CD14-positive monocyte (primary cell): ENCODE measurements around the gene GLS. TPM values are rescaled to one million over a fixed set of nuclear protein-coding genes. Genes with fewer than 3 reads are reported as not detected.

Experiments used
- DNase-seq, 3 donors: peaks; one replicate each; pipeline ENCODE4 v3.0.0-alpha.2; 2011 to 2022
- H2AFZ ChIP-seq: 2 replicates; pipeline ENCODE4 v1.6.0; 2012; ENCODE audit warnings: mild to moderate bottlenecking, low read depth, low read length, inconsistent platforms; ENCODE audit not compliant: insufficient read depth, poor library complexity, severe bottlenecking
- H3K27ac ChIP-seq, 2 donors: 1 replicate in 1 of 2; 2 replicates in 1 of 2; pipeline ENCODE4 v1.5.1; 2012 to 2013; ENCODE audit warnings: low read length in 2 of 2, control low read depth in 1 of 2, inconsistent platforms in 1 of 2, low read depth in 1 of 2, mild to moderate bottlenecking in 1 of 2
- H3K27me3 ChIP-seq, 2 donors: one replicate each; pipeline versions ENCODE4 v1.6.0 to v1.6.1; 2011 to 2013; ENCODE audit warnings: low read length in 2 of 2; ENCODE audit not compliant: control insufficient read depth in 2 of 2, insufficient read depth in 2 of 2
- H3K36me3 ChIP-seq, 2 donors: replicated peaks in 1 of 2; 1 replicate in 1 of 2; 2 replicates in 1 of 2; pipeline versions ENCODE4 v1.5.1 to v1.6.1; 2012 to 2013; ENCODE audit warnings: low read length in 2 of 2, control low read depth in 1 of 2, inconsistent platforms in 1 of 2, mild to moderate bottlenecking in 1 of 2; ENCODE audit not compliant: insufficient read depth in 2 of 2, control insufficient read depth in 1 of 2
- H3K4me1 ChIP-seq, 2 donors: 1 replicate in 1 of 2; 2 replicates in 1 of 2; pipeline versions ENCODE4 v1.5.1 to v1.6.1; 2012 to 2013; ENCODE audit warnings: low read length in 2 of 2, control low read depth in 1 of 2, inconsistent platforms in 1 of 2, mild to moderate bottlenecking in 1 of 2, moderate library complexity in 1 of 2; ENCODE audit not compliant: insufficient read depth in 2 of 2, control insufficient read depth in 1 of 2
- H3K4me2 ChIP-seq: replicated peaks from 2 replicates; pipeline ENCODE3; 2012; ENCODE audit warnings: low read length, moderate library complexity, mild to moderate bottlenecking; ENCODE audit not compliant: poor library complexity, severe bottlenecking; ENCODE audit errors: extremely low read depth
- H3K4me3 ChIP-seq, 3 experiments: fragments of 200-600 bp in 1 of 3; sonication (generic) in 1 of 3; replicated peaks in 1 of 3; 1 replicate in 2 of 3; 2 replicates in 1 of 3; pipeline ENCODE4 v1.5.1; 2011 to 2013; ENCODE audit warnings: low read length in 3 of 3, mild to moderate bottlenecking in 3 of 3, control low read depth in 2 of 3, low read depth in 2 of 3, inconsistent platforms in 1 of 3, moderate library complexity in 1 of 3
- H3K79me2 ChIP-seq: 2 replicates; pipeline ENCODE4 v1.6.0; 2012; ENCODE audit warnings: mild to moderate bottlenecking, control low read depth, inconsistent platforms, low read length, moderate library complexity; ENCODE audit not compliant: insufficient read depth
- H3K9ac ChIP-seq: 2 replicates; pipeline ENCODE4 v1.6.0; 2017; ENCODE audit warnings: low read length, mild to moderate bottlenecking; ENCODE audit not compliant: insufficient read depth, poor library complexity, severe bottlenecking
- H3K9me3 ChIP-seq, 2 donors: replicated peaks in 1 of 2; 1 replicate in 1 of 2; 2 replicates in 1 of 2; pipeline versions ENCODE4 v1.5.1 to v1.6.1; 2012 to 2013; ENCODE audit warnings: low read length in 2 of 2, control low read depth in 1 of 2; ENCODE audit not compliant: control insufficient read depth in 1 of 2, insufficient read depth in 1 of 2
- H4K20me1 ChIP-seq: 2 replicates; pipeline ENCODE4 v1.6.0; 2012; ENCODE audit warnings: mild to moderate bottlenecking, low read length, control low read depth, moderate library complexity; ENCODE audit not compliant: insufficient read depth
- H3K27ac Mint-ChIP-seq, 7 donors: one replicate each; pipeline ENCODE4 v1.8.0; 2020; ENCODE audit warnings: mild to moderate bottlenecking in 7 of 7, mixed read lengths in 7 of 7, moderate library complexity in 6 of 7, inconsistent platforms in 2 of 7
- H3K27me3 Mint-ChIP-seq, 3 donors: one replicate each; pipeline ENCODE4 v1.8.0; 2021 to 2022; ENCODE audit warnings: low read depth in 3 of 3, mild to moderate bottlenecking in 3 of 3, mixed read lengths in 3 of 3, moderate library complexity in 3 of 3, inconsistent platforms in 1 of 3
- H3K36me3 Mint-ChIP-seq, 2 donors: one replicate each; pipeline ENCODE4 v1.8.0; 2020; ENCODE audit warnings: mixed read lengths in 2 of 2, inconsistent platforms in 1 of 2, mild to moderate bottlenecking in 1 of 2
- H3K4me1 Mint-ChIP-seq: one replicate; pipeline ENCODE4 v1.8.0; 2020; ENCODE audit warnings: mild to moderate bottlenecking, mixed read lengths
- H3K4me3 Mint-ChIP-seq, 2 donors: one replicate each; pipeline ENCODE4 v1.8.0; 2020; ENCODE audit warnings: mild to moderate bottlenecking in 2 of 2, mixed read lengths in 2 of 2, moderate library complexity in 1 of 2
- H3K9me3 Mint-ChIP-seq, 7 donors: one replicate each; pipeline ENCODE4 v1.8.0; 2020 to 2022; ENCODE audit warnings: mixed read lengths in 7 of 7, mild to moderate bottlenecking in 6 of 7, moderate library complexity in 6 of 7, inconsistent platforms in 2 of 7
- WGBS: methylation state at CpG from one replicate; pipeline ENCODE4 v1.1.5; 2013; ENCODE audit warnings: missing lambda C conversion rate; ENCODE audit not compliant: insufficient coverage; 5-methylcytosine and 5-hydroxymethylcytosine counted together
- intact Hi-C, 2 donors: fragments of 100-400 bp; cut with micrococcal nuclease; formaldehyde crosslinking; loops; one replicate each; pipeline versions ENCODE4 v1.15.0 to v1.15.1; 2023
- polyA plus RNA-seq, 3 donors: library from polyadenylated mRNA; depleted of rRNA in 1 of 3; unstranded in 2 of 3; stranded (reverse) in 1 of 3; fragments of 300-500 nt in 2 of 3; fragments of >200 nt in 1 of 3; fragmentation: Illumina TruSeq in 2 of 3; gene quantifications; 1 replicate in 2 of 3; 2 replicates in 1 of 3; pipeline ENCODE4 v1.2.3, GENCODE V29; 2012 to 2021
- TF ChIP-seq, protein P1 (sequence below): fragments of 200-600 bp; IDR thresholded peaks from one replicate; pipeline ENCODE4 v1.8.0; 2022; ENCODE audit warnings: antibody characterized with exemption, mild to moderate bottlenecking

GLS gene
- polyA plus RNA-seq, 3 donors: 6.0 to 29.5 (median 9.0) TPM

- 100% methylated on average over 2 of the region's 6 CpGs for WGBS
- no peaks in the 10 kb centered on the region for H3K4me1 ChIP-seq
- Mint-ChIP-seq H3K4me3 (no peak overlapping the region), H3K4me1 (peaks cover 1% of the 10 kb centered on the region), H3K9me3 (peaks cover 0 to 2% (median 0%) of the 10 kb centered on the region in 7 donors), H3K36me3 (peaks cover 75 to 84% of the 10 kb centered on the region in 2 donors), H3K27ac (peak overlapping the region in 4 of 7 donors; percentile 2 to 78 (median 54)), H3K27me3 (no peaks in the 10 kb centered on the region)
- H2AFZ ChIP-seq: no peak overlapping the region
- intact Hi-C loops: no loop called here
- peaks cover 64% of the 10 kb centered on the region for H4K20me1 ChIP-seq
- H3K4me2 ChIP-seq: no peak overlapping the region
- DNase-seq: no peak
- no peak overlapping the region for H3K9ac ChIP-seq
- TF ChIP-seq, protein P1, sequence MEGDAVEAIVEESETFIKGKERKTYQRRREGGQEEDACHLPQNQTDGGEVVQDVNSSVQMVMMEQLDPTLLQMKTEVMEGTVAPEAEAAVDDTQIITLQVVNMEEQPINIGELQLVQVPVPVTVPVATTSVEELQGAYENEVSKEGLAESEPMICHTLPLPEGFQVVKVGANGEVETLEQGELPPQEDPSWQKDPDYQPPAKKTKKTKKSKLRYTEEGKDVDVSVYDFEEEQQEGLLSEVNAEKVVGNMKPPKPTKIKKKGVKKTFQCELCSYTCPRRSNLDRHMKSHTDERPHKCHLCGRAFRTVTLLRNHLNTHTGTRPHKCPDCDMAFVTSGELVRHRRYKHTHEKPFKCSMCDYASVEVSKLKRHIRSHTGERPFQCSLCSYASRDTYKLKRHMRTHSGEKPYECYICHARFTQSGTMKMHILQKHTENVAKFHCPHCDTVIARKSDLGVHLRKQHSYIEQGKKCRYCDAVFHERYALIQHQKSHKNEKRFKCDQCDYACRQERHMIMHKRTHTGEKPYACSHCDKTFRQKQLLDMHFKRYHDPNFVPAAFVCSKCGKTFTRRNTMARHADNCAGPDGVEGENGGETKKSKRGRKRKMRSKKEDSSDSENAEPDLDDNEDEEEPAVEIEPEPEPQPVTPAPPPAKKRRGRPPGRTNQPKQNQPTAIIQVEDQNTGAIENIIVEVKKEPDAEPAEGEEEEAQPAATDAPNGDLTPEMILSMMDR: no peak
- no peak overlapping the region for H3K27ac ChIP-seq
- H3K4me3 ChIP-seq: no peak overlapping the region
- H3K9me3 ChIP-seq: no peaks in the 10 kb centered on the region
- no peaks in the 10 kb centered on the region for H3K79me2 ChIP-seq
- peaks cover 79 to 87% of the 10 kb centered on the region in 2 donors for H3K36me3 ChIP-seq
- H3K27me3 ChIP-seq: no peaks in the 10 kb centered on the region
Measured at GRCh38 chr2:190964170-190964795, 83.7 kb downstream of the GLS start.

DNA sequence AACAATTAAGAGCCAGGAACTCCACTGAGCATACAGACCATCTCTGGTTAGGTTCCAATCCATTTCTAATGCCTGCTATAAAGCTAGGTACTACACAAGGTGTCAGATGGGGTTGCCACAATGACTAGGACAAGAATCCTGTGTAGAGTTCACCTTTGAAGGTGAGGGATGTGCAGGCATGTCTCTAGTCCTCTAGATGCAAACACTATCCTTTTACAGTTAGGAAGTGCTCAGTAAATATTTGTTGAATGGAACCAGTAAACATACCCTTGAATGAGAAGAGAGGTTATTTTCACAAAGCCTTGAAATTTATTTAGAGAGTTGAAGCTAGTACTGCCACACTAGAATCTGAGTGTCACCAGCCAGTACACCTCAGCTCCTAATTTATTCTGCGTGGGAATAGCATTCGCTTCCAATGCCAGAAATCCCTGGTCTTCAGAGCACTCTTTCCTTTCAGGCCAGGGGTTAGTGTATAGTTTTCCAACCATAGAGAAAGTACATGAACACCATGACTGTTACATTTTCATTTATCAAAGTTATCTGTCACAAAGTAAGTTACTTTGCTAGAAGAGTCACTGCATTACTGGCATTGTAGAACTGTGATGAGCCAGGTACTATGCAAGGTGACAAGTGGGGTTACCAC, 85.1 kb downstream of the GLS start:
- Histone ChIP-seq H3K9ac (no peak overlapping the region), H3K27me3 (no peaks in the 10 kb centered on the region), H3K36me3 (peaks cover 93 to 100% of the 10 kb centered on the region in 2 donors), H2AFZ (no peak overlapping the region), H3K27ac (no peak overlapping the region), H4K20me1 (peaks cover 74% of the 10 kb centered on the region), H3K4me1 (peaks cover 6 to 9% of the 10 kb centered on the region in 2 donors), H3K4me2 (no peak overlapping the region), H3K79me2 (no peaks in the 10 kb centered on the region), H3K4me3 (no peak overlapping the region), H3K9me3 (no peaks in the 10 kb centered on the region)
- Mint-ChIP-seq H3K27ac (peak overlapping the region in 1 of 7 donors; percentile 65), H3K4me3 (no peak overlapping the region), H3K4me1 (peaks cover 9% of the 10 kb centered on the region), H3K27me3 (no peaks in the 10 kb centered on the region), H3K36me3 (peaks cover 86 to 91% of the 10 kb centered on the region in 2 donors), H3K9me3 (peaks cover 0 to 2% (median 0%) of the 10 kb centered on the region in 7 donors)
- WGBS: no CpG with 5 or more reads among the region's 2 CpGs
- intact Hi-C loops: loop anchor here in 1 of 2 donors (5.0 kb wide), 1 partner anchor 47 kb away; the partner anchor contains the start of gene STAT1
- TF ChIP-seq, protein P1: no peak
- DNase-seq: no peak
